Right renal cortex interstitium (tissue), 3 donors: Measurements from ENCODE around the gene BAZ2A. TPM values are rescaled to one million over a fixed set of nuclear protein-coding genes. Genes with fewer than 3 reads are reported as not detected.

ENCODE experiments used
- polyA plus RNA-seq, 3 donors: library from polyadenylated mRNA; unstranded; fragments of 120-200 nt; gene quantifications; one replicate each; pipeline ENCODE4 v1.2.1, GENCODE V29; 2013; ENCODE audit not compliant: insufficient read length in 3 of 3

The BAZ2A gene
- polyA plus RNA-seq, 3 donors = 73.0 to 88.5 (median 74.2) TPM

Other genes with a start within 250 kb of the BAZ2A start
- 10 to 100 TPM; 34.8 to 38.2 (median 35.2) TPM for gene TIMELESS, start 180.9 kb downstream of the BAZ2A start, polyA plus RNA-seq
- gene MIP, start 175.7 kb downstream of the BAZ2A start, polyA plus RNA-seq = under 1 TPM in 1 of 3 donors, not detected in 2; 0.18 TPM
- 1 to 10 TPM; 3.9 to 4.2 (median 4.1) TPM for gene SPRYD4, start 161.7 kb downstream of the BAZ2A start, polyA plus RNA-seq
- gene GLS2, start 142.2 kb downstream of the BAZ2A start, polyA plus RNA-seq = 1 to 10 TPM in 2 of 3 donors, under 1 TPM in 1; 0.89 to 1.7 (median 1.1) TPM
- gene RBMS2, start 108.5 kb downstream of the BAZ2A start, polyA plus RNA-seq = 10 to 100 TPM; 40.8 to 48.7 (median 42.5) TPM
- 1,000 to 10,000 TPM; 1,294 to 1,348 (median 1,299) TPM for gene ATP5F1B, start 15.7 kb upstream of the BAZ2A start, polyA plus RNA-seq
- gene PTGES3, start 58.0 kb upstream of the BAZ2A start, polyA plus RNA-seq = 100 to 1,000 TPM; 335 to 363 (median 347) TPM
- gene NACA, start 95.0 kb upstream of the BAZ2A start, polyA plus RNA-seq = 1,000 to 10,000 TPM; 2,397 to 2,715 (median 2,525) TPM
- gene PRIM1, start 122.0 kb upstream of the BAZ2A start, polyA plus RNA-seq = 10 to 100 TPM; 17.6 to 23.6 (median 21.6) TPM
- 1 to 10 TPM; 1.0 to 1.5 (median 1.4) TPM for gene HSD17B6, start 133.0 kb upstream of the BAZ2A start, polyA plus RNA-seq